K562 (cell line): ENCODE data around the gene ARPC1A. TPM values are rescaled to one million over a fixed set of nuclear protein-coding genes. Genes with fewer than 3 reads are reported as not detected.

Experiments used
- BCOR ChIP-seq: fragments of 450-650 bp; IDR thresholded peaks from 2 replicates; pipeline ENCODE4 v1.6.1; 2016
- ELF1 ChIP-seq: fragments of 200-800 bp; sonication (Bioruptor generic); IDR thresholded peaks from 2 replicates; pipeline ENCODE4 v1.6.1; 2016; ENCODE audit warnings: missing genetic modification characterization, missing compliant biosample characterization
- NR2C2 ChIP-seq, 2 experiments: fragments of 200-800 bp in 1 of 2; sonication (Bioruptor generic) in 1 of 2; sonication (generic) in 1 of 2; formaldehyde crosslinking in 1 of 2; IDR thresholded peaks; 2 replicates each; pipeline versions ENCODE4 v1.6.1 to v1.8.0; 2016 to 2022; ENCODE audit warnings: mild to moderate bottlenecking in 1 of 2, missing compliant biosample characterization in 1 of 2, missing genetic modification characterization in 1 of 2, missing genetic modification reagents in 1 of 2
- PHF20 ChIP-seq: fragments of 450-650 bp; IDR thresholded peaks from 2 replicates; pipeline ENCODE4 v1.6.1; 2018; ENCODE audit not compliant: partially characterized antibody
- RBBP5 ChIP-seq: fragments of 200-600 bp; sonication (generic); IDR thresholded peaks from 2 replicates; pipeline ENCODE4 v1.6.1; 2012; ENCODE audit warnings: borderline replicate concordance, mild to moderate bottlenecking, low read length, control low read depth, inconsistent platforms; ENCODE audit not compliant: insufficient read depth, poor library complexity, severe bottlenecking
- SIN3B ChIP-seq: fragments of 450-650 bp; IDR thresholded peaks from 2 replicates; pipeline ENCODE4 v1.6.1; 2017; ENCODE audit warnings: low read depth, mild to moderate bottlenecking, moderate library complexity
- SP1 ChIP-seq: sonication (generic); formaldehyde crosslinking; IDR thresholded peaks from 2 replicates; pipeline ENCODE4 v1.8.1; 2022; ENCODE audit warnings: mild to moderate bottlenecking, missing genetic modification reagents
- ZNF586 ChIP-seq: fragments of 450-650 bp; formaldehyde crosslinking; conservative IDR thresholded peaks from 2 replicates; pipeline ENCODE4 v1.4.0; 2020; ENCODE audit warnings: mild to moderate bottlenecking, moderate library complexity
- ZNF644 ChIP-seq: fragments of 200-800 bp; sonication (Bioruptor generic); IDR thresholded peaks from 2 replicates; pipeline ENCODE4 v1.6.1; 2016; ENCODE audit warnings: low read depth, missing genetic modification characterization, missing compliant biosample characterization
- polyA plus RNA-seq, 8 experiments: library from polyadenylated mRNA; depleted of rRNA in 4 of 8; stranded (reverse) in 5 of 8; unstranded in 3 of 8; fragments of >200 nt; fragmentation: Nextera tagmentation in 2 of 8; fragmentation: Illumina TruSeq in 1 of 8; extraction: Ambion mirVana in 2 of 8; extraction: Trizol in 1 of 8; gene quantifications; 2 replicates each; pipeline versions ENCODE4 v1.2.1 to v1.2.3, GENCODE V29; 2011 to 2014; ENCODE audit warnings: inconsistent platforms in 1 of 8, missing spikeins in 1 of 8
- total RNA-seq, 7 experiments: library from RNA; depleted of rRNA in 6 of 7; stranded (reverse); fragments of >200 nt in 6 of 7; fragmentation: Illumina TruSeq in 2 of 7; extraction: Trizol in 2 of 7; gene quantifications; 2 replicates each; pipeline versions ENCODE4 v1.2.1 to v1.2.3, GENCODE V29; 2011 to 2021; ENCODE audit warnings: low replicate concordance in 1 of 7
- TF ChIP-seq, protein P1 (sequence below), 2 experiments: fragments of 450-650 bp in 1 of 2; sonication (generic) in 1 of 2; formaldehyde crosslinking in 1 of 2; IDR thresholded peaks; 2 replicates each; pipeline versions ENCODE4 v1.7.1 to v1.9.0; 2016 to 2022; ENCODE audit warnings: inconsistent platforms in 1 of 2, mild to moderate bottlenecking in 1 of 2, missing genetic modification reagents in 1 of 2
- TF ChIP-seq, protein P2 (sequence below): fragments of 150-350 bp; conservative IDR thresholded peaks from 2 replicates; pipeline ENCODE4 v1.6.1; 2014; ENCODE audit warnings: low read length
- TF ChIP-seq, protein P3 (sequence below): fragments of 450-650 bp; formaldehyde crosslinking; conservative IDR thresholded peaks from 2 replicates; pipeline ENCODE4 v1.4.0; 2022; ENCODE audit warnings: mild to moderate bottlenecking, missing genetic modification characterization

ARPC1A gene
- total and polyA plus RNA-seq, 9 of the 15 experiments (the other 6 are each of a cell fraction or from before 2014, with no cell fraction given), result 39.5 to 151 (median 86.1) TPM

DNA sequence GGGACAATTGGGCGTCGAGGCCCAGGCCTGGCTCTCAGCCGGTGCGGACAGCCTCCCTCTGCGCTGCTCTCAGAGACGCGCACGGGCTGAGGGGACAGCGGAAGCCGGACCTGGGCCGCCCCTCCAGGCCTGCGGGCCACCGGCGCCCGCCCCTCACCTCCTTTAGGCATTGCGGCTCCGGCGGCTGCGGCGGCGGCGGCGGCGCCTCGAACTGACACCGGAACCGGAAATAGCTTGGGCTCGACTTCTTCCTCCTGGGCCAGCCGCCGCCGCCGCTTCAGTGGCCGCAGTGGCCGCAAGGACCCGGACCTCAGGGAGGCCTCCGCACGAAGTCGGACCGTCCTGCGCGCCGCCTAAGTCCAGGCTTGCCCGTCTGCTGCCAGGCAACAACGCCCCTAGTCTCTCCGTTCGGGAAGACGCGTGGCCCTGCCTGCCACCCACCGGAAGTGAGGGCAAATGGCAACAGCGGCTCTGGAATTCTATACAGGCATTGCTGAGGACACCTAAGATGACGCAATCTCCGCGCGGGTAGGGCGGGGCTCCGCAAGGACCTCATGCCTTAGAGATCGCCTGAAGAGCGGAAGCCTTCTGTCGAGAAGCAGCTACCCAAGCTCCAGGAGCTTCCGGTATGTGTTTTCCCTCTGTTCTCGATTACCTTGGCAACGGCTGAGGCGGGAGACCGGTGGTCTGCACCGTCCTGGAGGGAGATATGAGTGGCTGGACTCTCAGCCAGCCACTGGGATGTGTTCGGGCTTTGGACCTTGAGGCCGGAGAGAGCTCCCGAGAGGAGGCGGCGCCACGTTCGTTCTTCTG, 82.9 kb downstream of the ARPC1A start, which contains the start of the genes BUD31 and PDAP1 (continued):
- TF ChIP-seq ELF1 (tag), result peak; percentile 95
- TF ChIP-seq, protein P1, sequence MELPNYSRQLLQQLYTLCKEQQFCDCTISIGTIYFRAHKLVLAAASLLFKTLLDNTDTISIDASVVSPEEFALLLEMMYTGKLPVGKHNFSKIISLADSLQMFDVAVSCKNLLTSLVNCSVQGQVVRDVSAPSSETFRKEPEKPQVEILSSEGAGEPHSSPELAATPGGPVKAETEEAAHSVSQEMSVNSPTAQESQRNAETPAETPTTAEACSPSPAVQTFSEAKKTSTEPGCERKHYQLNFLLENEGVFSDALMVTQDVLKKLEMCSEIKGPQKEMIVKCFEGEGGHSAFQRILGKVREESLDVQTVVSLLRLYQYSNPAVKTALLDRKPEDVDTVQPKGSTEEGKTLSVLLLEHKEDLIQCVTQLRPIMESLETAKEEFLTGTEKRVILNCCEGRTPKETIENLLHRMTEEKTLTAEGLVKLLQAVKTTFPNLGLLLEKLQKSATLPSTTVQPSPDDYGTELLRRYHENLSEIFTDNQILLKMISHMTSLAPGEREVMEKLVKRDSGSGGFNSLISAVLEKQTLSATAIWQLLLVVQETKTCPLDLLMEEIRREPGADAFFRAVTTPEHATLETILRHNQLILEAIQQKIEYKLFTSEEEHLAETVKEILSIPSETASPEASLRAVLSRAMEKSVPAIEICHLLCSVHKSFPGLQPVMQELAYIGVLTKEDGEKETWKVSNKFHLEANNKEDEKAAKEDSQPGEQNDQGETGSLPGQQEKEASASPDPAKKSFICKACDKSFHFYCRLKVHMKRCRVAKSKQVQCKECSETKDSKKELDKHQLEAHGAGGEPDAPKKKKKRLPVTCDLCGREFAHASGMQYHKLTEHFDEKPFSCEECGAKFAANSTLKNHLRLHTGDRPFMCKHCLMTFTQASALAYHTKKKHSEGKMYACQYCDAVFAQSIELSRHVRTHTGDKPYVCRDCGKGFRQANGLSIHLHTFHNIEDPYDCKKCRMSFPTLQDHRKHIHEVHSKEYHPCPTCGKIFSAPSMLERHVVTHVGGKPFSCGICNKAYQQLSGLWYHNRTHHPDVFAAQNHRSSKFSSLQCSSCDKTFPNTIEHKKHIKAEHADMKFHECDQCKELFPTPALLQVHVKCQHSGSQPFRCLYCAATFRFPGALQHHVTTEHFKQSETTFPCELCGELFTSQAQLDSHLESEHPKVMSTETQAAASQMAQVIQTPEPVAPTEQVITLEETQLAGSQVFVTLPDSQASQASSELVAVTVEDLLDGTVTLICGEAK (IDR thresholded peaks at IDR 0.05), result peak; percentile 98
- TF ChIP-seq, protein P1 (CRISPR knock-in tag; IDR thresholded peaks at IDR 0.05), result no peak
- TF ChIP-seq PHF20, result peak; percentile 81
- peak; percentile 90 for TF ChIP-seq RBBP5
- peak; percentile 88 for TF ChIP-seq NR2C2 (CRISPR knock-in tag; IDR thresholded peaks at IDR 0.05)
- TF ChIP-seq NR2C2 (tag; IDR thresholded peaks at IDR 0.05), result peak; percentile 99
- TF ChIP-seq ZNF644 (tag), result peak; percentile 75; the same call in 1 of the 2 replicates
- TF ChIP-seq SIN3B, result peak; percentile 78; the same call in 1 of the 2 replicates
- peak; percentile 94 for TF ChIP-seq SP1 (CRISPR knock-in tag)
- no peak; the same call in 1 of the 2 replicates for TF ChIP-seq BCOR
- no peak for TF ChIP-seq ZNF586 (CRISPR knock-in tag)
- TF ChIP-seq, protein P2, sequence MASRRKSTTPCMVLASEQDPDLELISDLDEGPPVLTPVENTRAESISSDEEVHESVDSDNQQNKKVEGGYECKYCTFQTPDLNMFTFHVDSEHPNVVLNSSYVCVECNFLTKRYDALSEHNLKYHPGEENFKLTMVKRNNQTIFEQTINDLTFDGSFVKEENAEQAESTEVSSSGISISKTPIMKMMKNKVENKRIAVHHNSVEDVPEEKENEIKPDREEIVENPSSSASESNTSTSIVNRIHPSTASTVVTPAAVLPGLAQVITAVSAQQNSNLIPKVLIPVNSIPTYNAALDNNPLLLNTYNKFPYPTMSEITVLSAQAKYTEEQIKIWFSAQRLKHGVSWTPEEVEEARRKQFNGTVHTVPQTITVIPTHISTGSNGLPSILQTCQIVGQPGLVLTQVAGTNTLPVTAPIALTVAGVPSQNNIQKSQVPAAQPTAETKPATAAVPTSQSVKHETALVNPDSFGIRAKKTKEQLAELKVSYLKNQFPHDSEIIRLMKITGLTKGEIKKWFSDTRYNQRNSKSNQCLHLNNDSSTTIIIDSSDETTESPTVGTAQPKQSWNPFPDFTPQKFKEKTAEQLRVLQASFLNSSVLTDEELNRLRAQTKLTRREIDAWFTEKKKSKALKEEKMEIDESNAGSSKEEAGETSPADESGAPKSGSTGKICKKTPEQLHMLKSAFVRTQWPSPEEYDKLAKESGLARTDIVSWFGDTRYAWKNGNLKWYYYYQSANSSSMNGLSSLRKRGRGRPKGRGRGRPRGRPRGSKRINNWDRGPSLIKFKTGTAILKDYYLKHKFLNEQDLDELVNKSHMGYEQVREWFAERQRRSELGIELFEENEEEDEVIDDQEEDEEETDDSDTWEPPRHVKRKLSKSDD, result peak; percentile 80
- TF ChIP-seq, protein P3, sequence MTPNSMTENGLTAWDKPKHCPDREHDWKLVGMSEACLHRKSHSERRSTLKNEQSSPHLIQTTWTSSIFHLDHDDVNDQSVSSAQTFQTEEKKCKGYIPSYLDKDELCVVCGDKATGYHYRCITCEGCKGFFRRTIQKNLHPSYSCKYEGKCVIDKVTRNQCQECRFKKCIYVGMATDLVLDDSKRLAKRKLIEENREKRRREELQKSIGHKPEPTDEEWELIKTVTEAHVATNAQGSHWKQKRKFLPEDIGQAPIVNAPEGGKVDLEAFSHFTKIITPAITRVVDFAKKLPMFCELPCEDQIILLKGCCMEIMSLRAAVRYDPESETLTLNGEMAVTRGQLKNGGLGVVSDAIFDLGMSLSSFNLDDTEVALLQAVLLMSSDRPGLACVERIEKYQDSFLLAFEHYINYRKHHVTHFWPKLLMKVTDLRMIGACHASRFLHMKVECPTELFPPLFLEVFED (CRISPR knock-in tag), result 0 out of 2 replicates have a peak, but pooled peaks have one; percentile 7
